AG09309 (cell line): ENCODE results near the gene TMTC3.
A peak's percentile ranks its signal among the peaks of the same experiment; 100 is the strongest.

Experiments
- DNase-seq: peaks from one replicate; pipeline ENCODE4 v3.0.0-alpha.2; 2010; ENCODE audit warnings: low read depth
- H3K4me3 ChIP-seq: 2 replicates; pipeline ENCODE4 v1.5.1; 2011; ENCODE audit warnings: mild to moderate bottlenecking, low read depth, low read length, moderate library complexity; ENCODE audit not compliant: control insufficient read depth
- CTCF ChIP-seq: IDR thresholded peaks from 2 replicates; pipeline ENCODE4 v1.5.1; 2011; ENCODE audit warnings: mild to moderate bottlenecking, low read depth, low read length, inconsistent platforms; ENCODE audit not compliant: insufficient read depth, control insufficient read depth; ENCODE audit errors: missing control alignments

TMTC3 gene

GRCh38 chr12:88242939-88243338 lies 100.8 kb downstream of the TMTC3 start:
- no peak for DNase-seq
- no peak overlapping the region for H3K4me3 ChIP-seq
- no peak for TF ChIP-seq CTCF

GRCh38 chr12:88243982-88244381 lies 101.9 kb downstream of the TMTC3 start:
- TF ChIP-seq CTCF = no peak
- no peak overlapping the region for H3K4me3 ChIP-seq
- no peak for DNase-seq

DNA sequence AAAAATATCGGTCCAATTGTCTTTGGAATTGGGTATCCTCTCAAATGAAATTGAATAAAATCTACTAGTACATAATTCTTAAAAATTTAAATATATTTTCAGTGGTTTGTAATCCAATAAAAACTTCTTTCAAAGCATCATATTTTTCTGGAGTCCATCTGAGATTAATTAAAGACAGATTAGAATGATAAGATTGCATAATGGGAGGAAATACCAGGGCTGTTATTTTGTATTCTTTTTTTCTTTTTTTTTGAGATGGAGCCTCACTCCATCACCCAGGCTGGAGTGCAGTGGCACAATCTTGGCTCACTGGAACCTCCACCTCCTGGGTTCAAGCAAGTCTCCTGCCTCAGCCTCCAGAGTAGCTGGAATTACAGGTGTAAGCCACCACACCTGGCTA lies 103.8 kb downstream of the TMTC3 start:
- TF ChIP-seq CTCF = no peak
- DNase-seq = no peak
- no peak overlapping the region for H3K4me3 ChIP-seq

DNA sequence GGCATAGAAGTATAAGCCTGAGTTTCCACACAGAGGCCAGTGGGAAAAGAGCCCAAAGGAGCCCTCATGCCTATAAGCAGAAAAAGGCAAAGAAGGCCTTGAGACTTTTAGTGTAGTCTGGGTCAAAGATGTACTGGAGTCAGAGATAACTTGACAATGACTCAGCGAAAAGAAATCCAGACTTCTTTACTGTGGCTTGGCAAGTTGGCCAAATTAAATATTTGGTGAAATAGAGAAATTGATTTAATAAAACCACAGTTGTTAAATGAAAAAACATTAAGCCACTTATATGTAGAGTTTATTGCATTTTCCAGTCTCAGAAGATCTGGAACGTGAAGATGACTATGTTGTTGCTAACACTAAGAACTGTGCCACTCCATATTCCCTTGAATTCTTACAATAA lies 105.1 kb downstream of the TMTC3 start:
- DNase-seq = peak; percentile 74
- TF ChIP-seq CTCF = no peak
- no peak overlapping the region for H3K4me3 ChIP-seq

DNA sequence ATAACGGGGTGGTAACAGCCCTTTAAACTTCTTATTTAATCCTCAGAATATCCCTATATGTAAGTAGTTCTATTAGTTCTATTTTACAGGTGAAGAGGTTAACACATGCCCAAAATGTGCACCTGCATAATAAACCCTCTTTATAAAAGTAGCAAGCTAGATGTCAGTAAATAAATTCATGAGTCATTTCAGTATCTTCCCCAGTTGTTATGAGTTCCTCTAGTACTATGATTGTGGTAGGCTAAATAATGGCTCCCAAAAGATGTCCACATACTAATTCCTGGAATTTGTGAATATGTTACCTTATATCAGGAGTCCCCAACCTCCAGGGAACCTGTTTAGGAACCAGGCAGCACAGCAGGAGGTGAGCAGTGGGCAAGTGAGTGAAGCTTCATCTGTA lies 106.5 kb downstream of the TMTC3 start:
- DNase-seq = no peak
- no peak for TF ChIP-seq CTCF
- no peak overlapping the region for H3K4me3 ChIP-seq
